ENCODE results near the gene SYT9.
A peak's percentile ranks its signal among the peaks of the same experiment; 100 is the strongest.

SYT9 gene

DNA sequence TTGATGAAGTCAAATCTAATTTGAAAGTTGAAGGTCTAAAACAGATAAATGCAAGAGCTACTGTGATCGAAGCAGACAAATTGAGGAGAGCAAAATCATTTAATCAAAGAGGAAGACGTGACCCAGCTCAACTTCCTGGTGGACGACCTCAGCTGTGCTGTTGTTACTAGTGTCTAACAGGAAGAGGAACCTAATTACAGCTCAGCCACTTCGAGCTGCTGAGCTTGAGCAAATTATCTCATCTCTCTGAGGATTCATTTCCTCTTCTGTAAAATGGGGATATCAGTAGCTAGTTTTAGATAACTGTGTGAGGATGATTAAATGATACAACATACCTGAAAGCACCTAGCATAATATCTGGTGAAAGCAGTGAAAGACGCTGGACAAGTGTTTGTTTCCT is 185.0 kb downstream of the SYT9 start:
- peak overlapping the region; percentile 59 for H3K4me3 ChIP-seq (ENCODE audit: low read length)
- H4K20me1 ChIP-seq (ENCODE audit: control insufficient read depth, insufficient read depth, low read depth, low read length) = no peaks in the 10 kb centered on the region
- H3F3A ChIP-seq (ENCODE audit: control insufficient read depth, insufficient read depth) = peaks cover 2% of the 10 kb centered on the region; the same call in 1 of the 2 replicates
- no peaks in the 10 kb centered on the region for H3K9me3 ChIP-seq (ENCODE audit: control insufficient read depth, insufficient read depth, low read length)
- H3K4me1 ChIP-seq (ENCODE audit: control insufficient read depth, low read length) = peaks cover 23% of the 10 kb centered on the region
- no peaks in the 10 kb centered on the region for H3K36me3 ChIP-seq (ENCODE audit: control insufficient read depth, low read length)
- H3K79me2 ChIP-seq (ENCODE audit: control insufficient read depth, low read length) = no peaks in the 10 kb centered on the region
- peak overlapping the region; percentile 71 for H3K4me2 ChIP-seq (ENCODE audit: low read length)
- no peak for TF ChIP-seq EZH2phosphoT487 (IDR thresholded peaks at IDR 0.05; ENCODE audit: borderline replicate concordance, low read length)
- TF ChIP-seq, protein P1, sequence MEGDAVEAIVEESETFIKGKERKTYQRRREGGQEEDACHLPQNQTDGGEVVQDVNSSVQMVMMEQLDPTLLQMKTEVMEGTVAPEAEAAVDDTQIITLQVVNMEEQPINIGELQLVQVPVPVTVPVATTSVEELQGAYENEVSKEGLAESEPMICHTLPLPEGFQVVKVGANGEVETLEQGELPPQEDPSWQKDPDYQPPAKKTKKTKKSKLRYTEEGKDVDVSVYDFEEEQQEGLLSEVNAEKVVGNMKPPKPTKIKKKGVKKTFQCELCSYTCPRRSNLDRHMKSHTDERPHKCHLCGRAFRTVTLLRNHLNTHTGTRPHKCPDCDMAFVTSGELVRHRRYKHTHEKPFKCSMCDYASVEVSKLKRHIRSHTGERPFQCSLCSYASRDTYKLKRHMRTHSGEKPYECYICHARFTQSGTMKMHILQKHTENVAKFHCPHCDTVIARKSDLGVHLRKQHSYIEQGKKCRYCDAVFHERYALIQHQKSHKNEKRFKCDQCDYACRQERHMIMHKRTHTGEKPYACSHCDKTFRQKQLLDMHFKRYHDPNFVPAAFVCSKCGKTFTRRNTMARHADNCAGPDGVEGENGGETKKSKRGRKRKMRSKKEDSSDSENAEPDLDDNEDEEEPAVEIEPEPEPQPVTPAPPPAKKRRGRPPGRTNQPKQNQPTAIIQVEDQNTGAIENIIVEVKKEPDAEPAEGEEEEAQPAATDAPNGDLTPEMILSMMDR (IDR thresholded peaks at IDR 0.05; ENCODE audit: low read depth, low read length, poor library complexity, severe bottlenecking) = no peak
- no peaks in the 10 kb centered on the region for H3K27me3 ChIP-seq (ENCODE audit: control insufficient read depth, low read length)
- peak overlapping the region; percentile 41 for H3K27ac ChIP-seq (ENCODE audit: low read depth, low read length)
- no peaks in the 10 kb centered on the region for H3K9me2 ChIP-seq (replicated peaks; ENCODE audit: control insufficient read depth, low read length)

DNA sequence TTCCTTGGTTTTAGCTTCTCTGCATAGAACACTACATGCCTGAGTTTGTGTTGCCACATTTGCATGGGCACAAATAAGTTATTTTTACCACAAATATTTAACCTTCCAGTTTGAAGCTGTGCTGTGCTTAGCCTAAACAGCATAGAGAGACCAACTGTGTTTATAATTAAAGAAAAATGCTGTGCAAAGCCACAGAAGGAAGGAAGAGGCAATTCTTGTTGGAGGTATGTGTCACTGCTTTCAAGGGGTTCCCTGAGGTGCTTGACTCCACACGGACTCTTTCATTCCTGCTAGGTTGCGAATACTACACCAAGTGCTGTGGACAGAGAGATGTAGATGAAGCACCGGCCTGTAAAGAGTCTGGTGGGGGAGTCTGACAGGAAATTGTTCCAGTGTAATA is 186.0 kb downstream of the SYT9 start:
- Histone ChIP-seq H3K4me1 (ENCODE audit: control insufficient read depth, low read length) (peaks cover 23% of the 10 kb centered on the region), H3F3A (ENCODE audit: control insufficient read depth, insufficient read depth) (peaks cover 2% of the 10 kb centered on the region; the same call in 1 of the 2 replicates), H3K9me3 (ENCODE audit: control insufficient read depth, insufficient read depth, low read length) (no peaks in the 10 kb centered on the region), H3K27ac (ENCODE audit: low read depth, low read length) (no peak overlapping the region), H3K27me3 (ENCODE audit: control insufficient read depth, low read length) (no peaks in the 10 kb centered on the region), H3K9me2 (replicated peaks; ENCODE audit: control insufficient read depth, low read length) (no peaks in the 10 kb centered on the region), H4K20me1 (ENCODE audit: control insufficient read depth, insufficient read depth, low read depth, low read length) (no peaks in the 10 kb centered on the region), H3K79me2 (ENCODE audit: control insufficient read depth, low read length) (no peaks in the 10 kb centered on the region), H3K4me3 (ENCODE audit: low read length) (no peak overlapping the region), H3K4me2 (ENCODE audit: low read length) (no peak overlapping the region), H3K36me3 (ENCODE audit: control insufficient read depth, low read length) (no peaks in the 10 kb centered on the region)
- TF ChIP-seq, protein P1 (IDR thresholded peaks at IDR 0.05; ENCODE audit: low read depth, low read length, poor library complexity, severe bottlenecking) = no peak
- no peak for TF ChIP-seq EZH2phosphoT487 (IDR thresholded peaks at IDR 0.05; ENCODE audit: borderline replicate concordance, low read length)

DNA sequence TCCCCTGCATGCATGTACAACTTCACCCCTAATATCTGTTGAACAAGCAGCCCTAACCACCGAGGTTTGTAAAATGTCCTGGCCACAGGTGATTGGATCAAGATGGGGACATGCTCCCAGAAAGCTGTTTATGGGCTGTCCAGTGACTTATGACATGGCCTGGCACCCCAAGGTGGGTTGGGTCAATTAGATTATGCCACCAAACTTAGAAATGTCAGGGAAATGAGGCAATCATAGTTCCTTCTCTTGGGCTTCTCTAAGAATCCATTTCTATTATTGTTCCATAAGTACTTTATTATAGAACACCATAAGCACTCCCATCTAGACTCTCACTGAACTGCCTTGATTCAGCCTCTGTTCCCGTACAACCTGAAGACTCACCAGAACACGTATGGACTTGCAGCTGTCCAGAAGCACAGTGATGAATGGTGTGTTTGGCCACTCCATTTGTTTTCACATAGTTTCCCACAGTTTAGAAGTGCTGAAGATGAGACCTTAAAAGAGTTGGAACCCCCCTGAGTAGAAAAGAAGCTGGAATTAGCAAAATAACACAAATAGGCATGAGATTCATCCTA is 188.1 kb downstream of the SYT9 start:
- no peaks in the 10 kb centered on the region for H3K36me3 ChIP-seq (ENCODE audit: control insufficient read depth, low read length)
- H3K4me3 ChIP-seq (ENCODE audit: low read length) = no peak overlapping the region
- H3F3A ChIP-seq (ENCODE audit: control insufficient read depth, insufficient read depth) = peaks cover 2% of the 10 kb centered on the region; the same call in 1 of the 2 replicates
- no peaks in the 10 kb centered on the region for H4K20me1 ChIP-seq (ENCODE audit: control insufficient read depth, insufficient read depth, low read depth, low read length)
- no peaks in the 10 kb centered on the region for H3K9me2 ChIP-seq (replicated peaks; ENCODE audit: control insufficient read depth, low read length)
- peaks cover 23% of the 10 kb centered on the region for H3K4me1 ChIP-seq (ENCODE audit: control insufficient read depth, low read length)
- no peaks in the 10 kb centered on the region for H3K9me3 ChIP-seq (ENCODE audit: control insufficient read depth, insufficient read depth, low read length)
- H3K27ac ChIP-seq (ENCODE audit: low read depth, low read length) = no peak overlapping the region
- no peak overlapping the region for H3K4me2 ChIP-seq (ENCODE audit: low read length)
- no peaks in the 10 kb centered on the region for H3K27me3 ChIP-seq (ENCODE audit: control insufficient read depth, low read length)
- H3K79me2 ChIP-seq (ENCODE audit: control insufficient read depth, low read length) = no peaks in the 10 kb centered on the region
- TF ChIP-seq EZH2phosphoT487 (IDR thresholded peaks at IDR 0.05; ENCODE audit: borderline replicate concordance, low read length) = no peak
- TF ChIP-seq, protein P1 (IDR thresholded peaks at IDR 0.05; ENCODE audit: low read depth, low read length, poor library complexity, severe bottlenecking) = no peak
